ENCODE results near the gene CYBA.

CYBA gene

DNA sequence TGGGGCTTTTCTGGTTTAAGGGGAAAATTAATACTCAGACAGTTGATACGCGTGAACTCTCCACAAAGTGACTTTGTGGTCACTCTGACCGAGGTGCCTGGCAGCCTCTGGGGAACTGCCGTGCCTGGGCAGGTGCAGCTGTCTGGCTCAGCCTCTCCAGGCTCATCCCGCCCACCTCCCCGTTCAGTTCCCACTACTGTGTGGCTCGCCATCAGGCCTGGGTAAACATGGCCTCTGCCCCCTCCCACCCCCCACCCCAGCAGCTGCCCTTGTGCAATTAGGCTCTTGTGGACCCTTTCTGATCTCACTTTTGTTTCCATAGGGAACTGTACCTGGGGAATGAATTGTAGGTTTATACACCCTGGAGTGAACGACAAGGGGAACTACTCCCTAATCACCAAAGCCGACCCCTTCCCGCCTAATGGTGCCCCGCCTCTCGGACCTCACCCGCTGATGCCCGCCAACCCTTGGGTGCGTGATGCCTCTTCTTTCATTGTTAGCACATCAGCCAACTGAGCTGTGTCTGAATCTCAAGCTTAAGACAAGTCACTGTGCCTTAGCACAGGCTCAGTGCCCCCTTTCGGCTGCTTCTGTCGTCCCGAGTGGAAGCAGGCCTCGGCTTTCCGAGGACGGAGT is 52.9 kb downstream of the CYBA start:
- no peak for DNase-seq (ENCODE audit: extremely low spot score)
- TF ChIP-seq, protein P1, sequence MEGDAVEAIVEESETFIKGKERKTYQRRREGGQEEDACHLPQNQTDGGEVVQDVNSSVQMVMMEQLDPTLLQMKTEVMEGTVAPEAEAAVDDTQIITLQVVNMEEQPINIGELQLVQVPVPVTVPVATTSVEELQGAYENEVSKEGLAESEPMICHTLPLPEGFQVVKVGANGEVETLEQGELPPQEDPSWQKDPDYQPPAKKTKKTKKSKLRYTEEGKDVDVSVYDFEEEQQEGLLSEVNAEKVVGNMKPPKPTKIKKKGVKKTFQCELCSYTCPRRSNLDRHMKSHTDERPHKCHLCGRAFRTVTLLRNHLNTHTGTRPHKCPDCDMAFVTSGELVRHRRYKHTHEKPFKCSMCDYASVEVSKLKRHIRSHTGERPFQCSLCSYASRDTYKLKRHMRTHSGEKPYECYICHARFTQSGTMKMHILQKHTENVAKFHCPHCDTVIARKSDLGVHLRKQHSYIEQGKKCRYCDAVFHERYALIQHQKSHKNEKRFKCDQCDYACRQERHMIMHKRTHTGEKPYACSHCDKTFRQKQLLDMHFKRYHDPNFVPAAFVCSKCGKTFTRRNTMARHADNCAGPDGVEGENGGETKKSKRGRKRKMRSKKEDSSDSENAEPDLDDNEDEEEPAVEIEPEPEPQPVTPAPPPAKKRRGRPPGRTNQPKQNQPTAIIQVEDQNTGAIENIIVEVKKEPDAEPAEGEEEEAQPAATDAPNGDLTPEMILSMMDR (IDR thresholded peaks at IDR 0.05; ENCODE audit: control extremely low read depth, extremely low read depth, low read depth, missing control alignments), result no peak
- ChIA-PET CTCF (no interaction called here), POLR2A (no interaction called here)

DNA sequence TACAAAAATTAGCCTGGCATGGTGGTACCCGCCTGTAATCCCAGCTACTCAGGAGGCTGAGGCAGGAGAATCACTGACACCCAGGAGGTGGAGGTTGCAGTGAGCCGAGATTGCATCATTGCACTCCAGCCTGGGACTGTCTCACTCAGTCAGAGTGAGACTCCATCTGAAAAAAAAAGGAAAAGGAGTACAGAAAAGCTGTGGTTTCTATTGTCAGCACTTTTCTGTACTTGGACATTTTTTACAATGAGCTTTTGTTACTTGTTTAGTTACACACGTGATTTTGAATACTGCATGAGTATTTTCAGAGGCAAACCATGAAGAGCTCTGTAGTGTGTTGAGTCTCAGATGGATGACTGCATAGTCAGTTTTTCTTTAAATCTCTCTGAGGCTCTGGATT is 54.4 kb downstream of the CYBA start:
- DNase-seq (ENCODE audit: extremely low spot score), result no peak
- ChIA-PET POLR2A (no interaction called here), CTCF (no interaction called here)
- TF ChIP-seq, protein P1 (IDR thresholded peaks at IDR 0.05; ENCODE audit: control extremely low read depth, extremely low read depth, low read depth, missing control alignments), result no peak

DNA sequence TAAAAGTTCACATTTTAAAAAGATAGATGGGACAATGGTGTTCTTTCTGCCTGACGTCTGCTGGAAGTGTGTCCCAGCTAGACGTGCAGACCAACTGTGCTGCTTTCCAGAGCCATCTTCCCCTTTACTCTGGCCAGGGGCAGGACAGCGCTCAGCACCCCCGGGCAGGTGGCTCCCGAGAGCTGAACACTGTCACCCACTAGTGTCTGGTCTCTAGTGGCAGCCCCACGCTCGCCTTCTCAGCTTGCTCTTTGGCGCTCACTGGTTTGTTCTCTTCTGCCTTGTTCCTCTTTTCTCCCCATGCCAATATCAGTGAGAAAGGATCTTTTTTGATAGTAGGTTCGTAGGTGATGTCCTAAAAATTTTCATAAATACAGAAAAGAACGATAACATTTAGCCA is 54.9 kb downstream of the CYBA start:
- ChIA-PET CTCF (no interaction called here), POLR2A (no interaction called here)
- TF ChIP-seq, protein P1 (IDR thresholded peaks at IDR 0.05; ENCODE audit: control extremely low read depth, extremely low read depth, low read depth, missing control alignments), result no peak
- no peak for DNase-seq (ENCODE audit: extremely low spot score)

DNA sequence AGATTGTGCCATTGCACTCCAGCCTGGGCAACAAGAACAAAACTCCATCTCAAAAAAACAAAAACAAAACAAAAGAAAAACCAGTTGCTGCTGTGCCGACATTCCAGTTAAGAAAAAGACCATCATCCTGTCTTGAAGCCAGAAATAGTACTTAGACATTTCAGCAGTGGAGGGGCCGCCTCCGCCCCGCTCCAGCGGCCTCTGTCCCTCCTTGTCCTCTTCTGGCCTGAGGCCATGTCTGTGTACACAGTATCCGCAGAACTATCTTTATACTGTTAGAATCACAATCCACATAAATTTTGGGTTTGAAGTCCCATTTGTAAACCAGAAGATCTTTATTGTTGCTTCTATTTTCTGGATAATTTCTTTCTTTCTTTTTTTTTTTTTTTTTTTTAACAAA is 55.8 kb downstream of the CYBA start:
- no peak for DNase-seq (ENCODE audit: extremely low spot score)
- POLR2A ChIA-PET, result no interaction called here
- CTCF ChIA-PET, result no interaction called here
- TF ChIP-seq, protein P1 (IDR thresholded peaks at IDR 0.05; ENCODE audit: control extremely low read depth, extremely low read depth, low read depth, missing control alignments), result no peak

DNA sequence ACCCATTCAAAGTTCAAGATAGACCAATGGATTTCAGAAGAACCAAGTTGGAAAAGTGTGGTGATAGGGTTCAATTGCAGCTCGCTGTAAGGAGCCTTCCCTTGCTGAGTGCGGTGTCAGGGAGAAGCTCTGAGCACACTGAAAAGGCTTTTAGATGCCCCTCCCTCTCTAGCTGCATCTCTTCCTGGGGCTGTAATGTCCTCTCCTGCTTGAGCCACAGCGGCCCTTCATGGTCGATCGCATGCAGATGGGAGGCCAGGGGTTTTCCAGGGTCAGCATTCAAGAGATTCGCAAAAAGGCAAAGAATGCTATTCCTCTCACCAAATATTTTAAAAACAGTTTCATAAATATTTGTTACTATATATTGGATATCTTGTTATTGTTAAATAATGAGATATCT is 56.9 kb downstream of the CYBA start:
- CTCF ChIA-PET, result interaction anchor here (1.1 to 1.7 kb wide), 5 partner anchors 12 to 70 kb away, joined by 3 to 5 read pairs (median 4); no protein-coding TSS in a partner anchor
- TF ChIP-seq, protein P1 (IDR thresholded peaks at IDR 0.05; ENCODE audit: control extremely low read depth, extremely low read depth, low read depth, missing control alignments), result no peak
- no peak for DNase-seq (ENCODE audit: extremely low spot score)
- POLR2A ChIA-PET, result no interaction called here

DNA sequence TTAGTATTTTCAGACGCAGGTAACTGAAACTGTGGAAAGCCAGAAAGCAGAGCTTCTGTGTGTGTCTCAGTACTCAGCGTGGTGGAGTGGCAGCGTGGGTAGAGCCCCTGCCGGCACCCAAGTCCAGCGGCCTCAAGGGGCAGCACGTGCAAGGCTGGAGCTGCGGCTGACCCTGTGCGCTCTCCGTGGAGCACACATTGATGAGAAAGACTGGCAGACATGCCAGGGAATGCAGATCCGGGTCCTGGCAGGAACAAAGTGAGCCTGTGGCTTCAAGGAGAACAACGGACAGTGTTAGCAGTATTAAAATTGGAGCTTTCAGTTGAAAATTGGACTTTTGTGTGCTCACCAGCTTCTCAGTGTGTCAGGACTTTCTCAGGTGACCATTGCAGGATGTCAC is 57.4 kb downstream of the CYBA start:
- DNase-seq (ENCODE audit: extremely low spot score), result no peak
- ChIA-PET POLR2A (no interaction called here), CTCF (interaction anchor here (1.1 to 1.7 kb wide), 5 partner anchors 11 to 71 kb away, joined by 3 to 5 read pairs (median 4); no protein-coding TSS in a partner anchor)
- TF ChIP-seq, protein P1 (IDR thresholded peaks at IDR 0.05; ENCODE audit: control extremely low read depth, extremely low read depth, low read depth, missing control alignments), result no peak
